Endodermal cell (in vitro differentiated cells): ENCODE data around the gene SMIM14. TPM values are rescaled to one million over a fixed set of nuclear protein-coding genes. Genes with fewer than 3 reads are reported as not detected.

Source experiments
- DNase-seq: peaks from one replicate; pipeline ENCODE4 v3.0.0-alpha.2; 2017
- H3K27ac ChIP-seq: 2 replicates; pipeline ENCODE4 v1.5.1; 2013; ENCODE audit warnings: mild to moderate bottlenecking, low read depth, low read length, moderate library complexity
- H3K27me3 ChIP-seq: 2 replicates; pipeline ENCODE4 v1.6.1; 2013; ENCODE audit warnings: mild to moderate bottlenecking, low read length, moderate library complexity; ENCODE audit not compliant: insufficient read depth, control insufficient read depth, poor library complexity, severe bottlenecking
- H3K36me3 ChIP-seq: 2 replicates; pipeline ENCODE4 v1.7.0; 2013; ENCODE audit warnings: mild to moderate bottlenecking, low read length, moderate library complexity; ENCODE audit not compliant: control insufficient read depth, insufficient read depth
- H3K4me1 ChIP-seq: one replicate; pipeline ENCODE4 v1.7.0; 2013; ENCODE audit warnings: low read length; ENCODE audit not compliant: control insufficient read depth, insufficient read depth
- H3K4me3 ChIP-seq: 2 replicates; pipeline ENCODE4 v1.5.1; 2013; ENCODE audit warnings: mild to moderate bottlenecking, low read length, moderate library complexity
- H3K9ac ChIP-seq: 2 replicates; pipeline ENCODE4 v1.6.1; 2013; ENCODE audit warnings: mild to moderate bottlenecking, low read length, moderate library complexity; ENCODE audit not compliant: poor library complexity, severe bottlenecking; ENCODE audit errors: extremely low read depth
- H3K9me3 ChIP-seq: 2 replicates; pipeline ENCODE4 v1.6.1; 2013; ENCODE audit warnings: mild to moderate bottlenecking, low read length, moderate library complexity; ENCODE audit not compliant: control insufficient read depth
- H3K27ac Mint-ChIP-seq: 2 replicates; pipeline ENCODE4 v1.8.0; 2020; ENCODE audit warnings: mixed read lengths
- H3K27me3 Mint-ChIP-seq: 2 replicates; pipeline ENCODE4 v1.8.0; 2021; ENCODE audit warnings: mild to moderate bottlenecking, mixed read lengths; ENCODE audit not compliant: insufficient read depth
- H3K36me3 Mint-ChIP-seq: 2 replicates; pipeline ENCODE4 v1.8.0; 2020; ENCODE audit warnings: low read depth, mixed read lengths
- H3K4me1 Mint-ChIP-seq: 2 replicates; pipeline ENCODE4 v1.8.0; 2020; ENCODE audit warnings: mixed read lengths
- H3K4me3 Mint-ChIP-seq: 2 replicates; pipeline ENCODE4 v1.8.0; 2020; ENCODE audit warnings: mild to moderate bottlenecking, moderate library complexity, mixed read lengths
- H3K9me3 Mint-ChIP-seq: 2 replicates; pipeline ENCODE4 v1.8.0; 2020; ENCODE audit warnings: mild to moderate bottlenecking, mixed read lengths
- WGBS, 2 experiments: methylation state at CpG; one replicate each; pipeline versions ENCODE4 v1.1.5 to v1.1.7; 2013; ENCODE audit warnings: missing lambda C conversion rate in 2 of 2, mixed read lengths in 1 of 2; ENCODE audit not compliant: insufficient coverage in 1 of 2, insufficient read length in 1 of 2; 5-methylcytosine and 5-hydroxymethylcytosine counted together
- total RNA-seq, 2 donors: library from RNA; stranded (reverse); fragmentation: NEBNext Ultra II Directional in 1 of 2; extraction: Animal tissue kit (Norgen Biotek cat#: 25700) in 1 of 2; gene quantifications; 2 replicates in 1 of 2; 3 replicates in 1 of 2; pipeline ENCODE4 v1.2.1, GENCODE V29; 2021
- TF ChIP-seq, protein P1 (sequence below): fragments of 200-600 bp; sonication (generic); conservative IDR thresholded peaks from 2 replicates; pipeline ENCODE4 v1.5.0; 2021; ENCODE audit warnings: antibody characterized with exemption, mild to moderate bottlenecking

SMIM14 gene
- total RNA-seq, 2 donors from 2014 or later, result 24.3 to 24.6 TPM

DNA sequence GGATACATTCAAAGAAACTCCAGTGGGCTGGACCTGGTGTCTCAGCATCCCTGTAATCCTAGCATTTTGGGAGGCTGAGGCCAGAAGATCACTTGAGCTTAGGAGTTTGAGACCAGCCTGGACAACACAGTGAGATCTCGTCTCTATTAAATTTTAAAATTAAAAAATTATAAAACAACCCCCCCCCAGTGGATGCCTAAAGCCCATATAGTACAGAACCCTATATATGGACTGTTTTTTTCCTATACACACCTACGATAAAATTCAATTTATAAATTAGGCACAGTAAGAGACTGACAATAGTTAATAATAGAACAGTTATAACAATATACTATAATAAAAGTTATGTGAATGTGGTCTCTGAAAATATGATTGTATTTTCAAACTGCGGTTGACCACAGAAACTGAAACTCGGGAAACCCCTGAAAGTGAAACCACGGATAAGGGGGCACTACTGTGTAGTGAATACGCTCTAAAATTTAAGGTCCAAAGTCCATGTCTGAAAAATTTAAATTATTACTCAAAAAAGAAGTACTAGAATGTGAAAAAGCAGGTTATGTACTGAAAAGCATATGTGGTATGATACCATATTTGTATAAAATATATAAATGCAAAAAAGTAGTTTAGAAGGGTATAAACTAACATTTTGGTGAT, 2.0 kb downstream of the SMIM14 start:
- no peaks in the 10 kb centered on the region for H3K36me3 ChIP-seq
- Mint-ChIP-seq H3K27ac (peak overlapping the region; percentile 99), H3K27me3 (no peaks in the 10 kb centered on the region), H3K36me3 (no peaks in the 10 kb centered on the region), H3K4me3 (peak overlapping the region; percentile 88), H3K9me3 (no peaks in the 10 kb centered on the region), H3K4me1 (peaks cover 33% of the 10 kb centered on the region)
- H3K4me3 ChIP-seq, result peak overlapping the region; percentile 96
- 82% methylated on average over 5 of the region's 6 CpGs; no CpG with 5 or more reads in 1 of the 2 experiments for whole genome bisulfite sequencing, 2 experiments
- no peaks in the 10 kb centered on the region for H3K27me3 ChIP-seq
- H3K9me3 ChIP-seq, result no peaks in the 10 kb centered on the region
- H3K9ac ChIP-seq, result peak overlapping the region; percentile 94
- no peak for DNase-seq
- TF ChIP-seq, protein P1, sequence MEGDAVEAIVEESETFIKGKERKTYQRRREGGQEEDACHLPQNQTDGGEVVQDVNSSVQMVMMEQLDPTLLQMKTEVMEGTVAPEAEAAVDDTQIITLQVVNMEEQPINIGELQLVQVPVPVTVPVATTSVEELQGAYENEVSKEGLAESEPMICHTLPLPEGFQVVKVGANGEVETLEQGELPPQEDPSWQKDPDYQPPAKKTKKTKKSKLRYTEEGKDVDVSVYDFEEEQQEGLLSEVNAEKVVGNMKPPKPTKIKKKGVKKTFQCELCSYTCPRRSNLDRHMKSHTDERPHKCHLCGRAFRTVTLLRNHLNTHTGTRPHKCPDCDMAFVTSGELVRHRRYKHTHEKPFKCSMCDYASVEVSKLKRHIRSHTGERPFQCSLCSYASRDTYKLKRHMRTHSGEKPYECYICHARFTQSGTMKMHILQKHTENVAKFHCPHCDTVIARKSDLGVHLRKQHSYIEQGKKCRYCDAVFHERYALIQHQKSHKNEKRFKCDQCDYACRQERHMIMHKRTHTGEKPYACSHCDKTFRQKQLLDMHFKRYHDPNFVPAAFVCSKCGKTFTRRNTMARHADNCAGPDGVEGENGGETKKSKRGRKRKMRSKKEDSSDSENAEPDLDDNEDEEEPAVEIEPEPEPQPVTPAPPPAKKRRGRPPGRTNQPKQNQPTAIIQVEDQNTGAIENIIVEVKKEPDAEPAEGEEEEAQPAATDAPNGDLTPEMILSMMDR, result no peak
- no peak overlapping the region for H3K27ac ChIP-seq
- no peaks in the 10 kb centered on the region for H3K4me1 ChIP-seq

DNA sequence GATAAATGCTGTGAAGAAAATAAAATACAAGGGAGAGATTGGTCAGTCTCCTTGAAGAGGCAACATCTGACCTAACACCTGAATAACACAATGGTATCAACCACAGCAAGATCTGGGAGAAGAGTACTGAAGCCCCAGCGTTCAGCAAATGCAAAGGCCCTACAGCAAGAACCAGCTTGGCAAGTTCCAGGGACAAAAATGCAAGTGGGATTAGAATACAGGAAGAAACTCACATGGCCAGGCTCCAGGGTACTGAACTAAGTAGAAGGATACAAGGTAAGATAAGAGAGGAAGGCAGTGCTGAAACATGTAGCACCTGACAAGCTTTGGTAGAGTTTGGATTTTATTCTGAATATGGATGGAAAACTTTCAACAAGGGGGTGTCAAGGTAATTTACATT, 3.6 kb downstream of the SMIM14 start:
- H3K27ac ChIP-seq, result no peak overlapping the region
- no peak overlapping the region for H3K4me3 ChIP-seq

DNA sequence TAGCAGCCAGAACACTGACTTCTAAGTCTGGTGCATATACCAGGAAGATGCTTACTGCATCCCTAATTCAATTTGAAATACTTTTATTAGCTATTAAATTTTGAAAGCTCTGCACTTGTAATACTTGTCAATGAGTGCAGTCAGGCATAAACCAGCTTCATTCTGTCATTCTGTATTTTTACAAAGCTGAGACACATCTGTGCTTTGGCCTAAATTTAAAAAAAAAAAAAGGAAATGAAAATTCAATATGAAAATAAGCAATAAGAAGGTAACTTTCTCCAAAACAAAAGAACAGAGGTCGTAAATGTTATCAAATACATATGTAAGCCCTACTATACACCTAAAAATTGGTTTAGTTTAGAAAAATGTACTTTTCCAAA, 7.0 kb downstream of the SMIM14 start:
- peaks cover 7% of the 10 kb centered on the region for H3K36me3 Mint-ChIP-seq
- no peak overlapping the region for H3K27ac ChIP-seq
- no peak overlapping the region for H3K4me3 Mint-ChIP-seq
- no peaks in the 10 kb centered on the region for H3K27me3 Mint-ChIP-seq
- no peaks in the 10 kb centered on the region for H3K9me3 Mint-ChIP-seq
- WGBS, 2 experiments, result no CpG with 5 or more reads among the region's 1 CpG
- no peak overlapping the region for H3K27ac Mint-ChIP-seq
- H3K27me3 ChIP-seq, result no peaks in the 10 kb centered on the region
- H3K4me1 ChIP-seq, result no peaks in the 10 kb centered on the region
- DNase-seq, result no peak
- H3K36me3 ChIP-seq, result no peaks in the 10 kb centered on the region
- H3K9ac ChIP-seq, result no peak overlapping the region
- H3K9me3 ChIP-seq, result no peaks in the 10 kb centered on the region
- H3K4me3 ChIP-seq, result no peak overlapping the region
- H3K4me1 Mint-ChIP-seq, result peaks cover 15% of the 10 kb centered on the region
- TF ChIP-seq, protein P1, result no peak

More for the DNA sequence above, 3.6 kb downstream of the SMIM14 start:
- Mint-ChIP-seq H3K27ac (peak overlapping the region; percentile 14), H3K4me3 (no peak overlapping the region), H3K27me3 (no peaks in the 10 kb centered on the region), H3K4me1 (peaks cover 26% of the 10 kb centered on the region), H3K9me3 (no peaks in the 10 kb centered on the region), H3K36me3 (peaks cover 2% of the 10 kb centered on the region)
- Histone ChIP-seq H3K9ac (no peak overlapping the region), H3K27me3 (no peaks in the 10 kb centered on the region), H3K4me1 (no peaks in the 10 kb centered on the region), H3K9me3 (no peaks in the 10 kb centered on the region), H3K36me3 (no peaks in the 10 kb centered on the region)
- peak; percentile 77 for DNase-seq
- TF ChIP-seq, protein P1, result no peak
- 19 to 20% methylated on average over 1 of the region's 1 CpG for WGBS, 2 experiments
